Measurements from ENCODE around the gene OSBPL1A.

Gene OSBPL1A

DNA sequence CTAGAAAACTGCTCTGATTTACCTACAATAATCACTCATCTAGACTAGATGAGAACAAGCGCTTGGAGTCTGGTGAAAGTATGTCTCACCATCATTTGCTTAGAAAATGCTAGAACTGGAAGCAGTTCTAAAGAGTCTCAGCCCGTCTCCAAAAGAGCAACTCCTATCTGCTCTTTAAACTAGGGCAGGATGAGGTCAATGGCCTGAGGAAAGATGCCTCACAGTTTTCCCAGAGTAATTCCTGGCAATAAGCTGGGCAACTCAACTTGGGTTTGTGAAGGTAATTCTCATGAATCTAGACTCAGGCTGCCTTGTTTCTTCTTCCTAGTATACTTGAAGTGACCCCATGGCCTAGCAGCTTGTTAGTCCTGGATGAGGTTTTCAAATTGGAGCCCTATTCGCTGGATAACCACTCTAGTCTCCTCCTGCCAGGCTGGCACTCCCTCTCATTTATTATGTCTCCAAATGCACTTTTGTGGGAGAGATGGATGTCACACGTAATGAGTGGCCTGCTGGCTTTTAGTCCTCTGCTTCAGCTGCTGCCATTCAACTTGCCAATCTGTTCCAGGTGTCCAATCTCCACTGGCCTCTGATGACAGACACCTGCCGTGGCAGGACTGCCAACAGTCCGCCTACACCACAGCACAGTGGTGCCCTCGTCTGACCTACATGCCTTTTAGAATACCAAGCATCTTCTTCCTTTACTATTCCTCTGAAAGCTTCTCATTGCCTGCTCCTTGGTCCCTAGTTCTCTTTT lies 177.9 kb downstream of the OSBPL1A start:
- DNase-seq (ENCODE audit: low spot score), result no peak

DNA sequence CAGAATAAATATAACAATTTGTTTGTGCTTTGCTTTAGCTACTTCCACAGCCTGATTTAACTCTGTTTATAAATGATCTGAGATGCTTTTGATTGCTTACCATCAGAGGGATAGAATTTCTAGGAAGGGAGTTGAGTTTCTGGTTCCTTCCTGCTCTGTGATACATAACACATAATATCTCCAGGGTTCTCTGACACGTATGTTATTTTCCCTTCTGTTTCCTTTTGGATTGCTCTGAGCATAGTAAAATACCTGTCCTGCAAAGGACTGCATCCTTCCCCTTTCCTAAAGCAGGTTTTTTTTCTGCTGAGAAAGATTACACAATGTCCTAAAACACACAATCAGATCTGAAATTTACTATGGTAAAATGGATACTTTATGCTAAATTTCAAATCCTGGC lies 182.7 kb downstream of the OSBPL1A start:
- no peak for DNase-seq (ENCODE audit: low spot score)

DNA sequence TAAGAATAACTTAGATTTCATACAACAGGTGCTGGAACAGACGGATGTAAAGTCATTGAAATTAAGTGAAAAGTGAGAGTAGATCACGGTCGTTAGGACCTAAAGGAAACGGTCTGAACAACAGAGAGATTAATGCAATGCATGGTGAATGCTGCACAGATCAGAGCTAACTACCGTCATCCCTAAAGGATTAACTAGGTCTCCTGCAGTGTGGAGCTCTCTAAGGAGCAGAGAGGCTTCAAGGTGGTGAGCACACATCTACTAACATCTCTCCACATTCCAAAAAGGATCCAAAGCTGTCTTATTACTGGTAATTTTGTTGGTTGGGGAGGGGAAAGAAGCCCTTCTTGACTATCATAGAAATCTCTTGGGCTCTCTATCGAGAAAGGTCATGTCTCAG lies 183.5 kb downstream of the OSBPL1A start:
- no peak for DNase-seq (ENCODE audit: low spot score)

DNA sequence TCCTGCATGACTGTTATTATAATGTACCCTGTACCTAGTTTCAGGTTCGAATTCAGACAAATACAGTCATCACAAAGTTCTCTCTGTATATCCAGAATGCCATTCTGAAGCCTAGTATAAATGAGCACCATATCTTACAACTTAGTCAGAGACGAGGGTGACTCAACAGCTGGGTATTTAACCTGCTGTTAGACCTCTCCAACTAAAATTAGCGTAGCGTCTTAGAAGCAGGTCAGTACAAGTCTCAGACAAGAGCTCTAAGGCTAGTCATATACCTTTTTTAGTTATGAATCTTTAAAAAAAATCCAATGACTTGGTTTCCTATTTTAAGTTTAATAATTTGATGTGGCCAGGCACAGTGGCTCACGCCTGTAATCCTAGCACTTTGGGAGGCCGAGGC lies 184.7 kb downstream of the OSBPL1A start:
- peak; percentile 12 for DNase-seq (ENCODE audit: low spot score)

DNA sequence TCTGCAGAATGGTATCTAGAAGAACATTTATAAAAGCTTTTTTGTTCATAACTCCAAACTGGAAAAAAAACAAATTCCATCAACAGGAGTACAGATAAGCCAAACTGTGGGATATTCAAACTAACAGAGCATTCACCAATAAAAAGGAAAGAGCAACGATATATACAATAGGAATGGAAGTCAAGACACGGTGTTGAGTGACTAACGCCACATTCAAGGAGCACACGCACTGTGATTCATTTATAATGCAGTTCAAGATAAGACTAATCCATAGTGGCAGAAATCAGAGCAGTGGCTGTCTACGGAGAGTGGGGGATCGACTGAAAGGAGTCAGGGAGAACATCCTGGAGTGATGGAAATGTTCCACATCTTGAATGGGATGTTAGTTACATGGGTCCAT lies 188.1 kb downstream of the OSBPL1A start:
- DNase-seq (ENCODE audit: low spot score), result no peak

DNA sequence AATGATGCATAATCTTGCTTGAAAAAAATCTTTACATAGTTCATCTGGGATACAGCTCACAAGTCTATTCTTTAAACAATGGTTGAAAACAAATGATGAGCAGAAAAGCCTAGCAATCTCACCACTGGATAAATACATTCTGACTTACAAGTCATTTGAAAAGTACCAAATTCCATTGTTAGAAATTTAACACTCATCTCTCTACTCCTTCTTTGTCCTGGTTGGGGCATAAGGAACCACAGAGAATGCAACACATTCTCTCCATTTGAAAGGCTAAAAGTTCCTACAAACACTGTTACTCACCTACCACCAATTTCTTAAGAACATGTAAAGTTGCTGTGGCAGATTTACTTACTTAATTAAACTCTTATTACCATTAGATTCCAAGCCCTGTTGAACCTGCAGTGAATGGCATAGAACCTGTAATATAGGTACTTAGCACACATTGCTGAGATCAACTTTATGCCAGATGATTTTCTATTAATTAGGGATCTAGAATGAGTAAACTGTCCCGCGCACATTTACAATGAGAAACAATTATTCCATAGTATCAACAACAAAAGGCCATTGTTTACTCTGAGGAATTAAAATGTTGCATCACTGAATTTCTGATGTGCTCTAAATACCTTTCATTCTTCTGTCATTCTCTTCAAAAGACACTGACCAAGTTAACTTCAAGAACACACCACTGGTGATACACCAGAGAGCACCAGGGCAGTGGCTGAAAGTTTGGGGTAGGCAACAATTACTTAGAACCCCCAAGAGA lies 189.2 kb downstream of the OSBPL1A start:
- peak; percentile 42 for DNase-seq (ENCODE audit: low spot score)

DNA sequence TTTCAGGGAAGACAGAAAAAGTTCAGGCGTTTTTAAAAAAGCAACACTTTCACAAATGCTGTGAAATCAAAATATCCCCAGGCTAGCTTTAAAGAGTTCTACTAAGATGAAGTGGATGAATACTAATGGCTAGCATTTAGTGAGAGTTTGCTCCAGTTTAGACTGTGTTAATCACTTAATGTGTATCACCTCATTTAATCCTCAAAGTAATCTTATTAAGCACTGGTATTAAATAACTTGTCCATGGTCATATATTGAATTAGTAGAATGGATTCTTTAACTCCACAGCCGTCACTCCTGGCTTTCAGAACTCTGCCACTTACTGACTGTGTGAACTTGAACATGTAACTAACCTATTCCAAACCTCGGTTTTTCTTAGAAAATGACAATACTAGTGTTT lies 192.7 kb downstream of the OSBPL1A start:
- no peak for DNase-seq (ENCODE audit: low spot score)

DNA sequence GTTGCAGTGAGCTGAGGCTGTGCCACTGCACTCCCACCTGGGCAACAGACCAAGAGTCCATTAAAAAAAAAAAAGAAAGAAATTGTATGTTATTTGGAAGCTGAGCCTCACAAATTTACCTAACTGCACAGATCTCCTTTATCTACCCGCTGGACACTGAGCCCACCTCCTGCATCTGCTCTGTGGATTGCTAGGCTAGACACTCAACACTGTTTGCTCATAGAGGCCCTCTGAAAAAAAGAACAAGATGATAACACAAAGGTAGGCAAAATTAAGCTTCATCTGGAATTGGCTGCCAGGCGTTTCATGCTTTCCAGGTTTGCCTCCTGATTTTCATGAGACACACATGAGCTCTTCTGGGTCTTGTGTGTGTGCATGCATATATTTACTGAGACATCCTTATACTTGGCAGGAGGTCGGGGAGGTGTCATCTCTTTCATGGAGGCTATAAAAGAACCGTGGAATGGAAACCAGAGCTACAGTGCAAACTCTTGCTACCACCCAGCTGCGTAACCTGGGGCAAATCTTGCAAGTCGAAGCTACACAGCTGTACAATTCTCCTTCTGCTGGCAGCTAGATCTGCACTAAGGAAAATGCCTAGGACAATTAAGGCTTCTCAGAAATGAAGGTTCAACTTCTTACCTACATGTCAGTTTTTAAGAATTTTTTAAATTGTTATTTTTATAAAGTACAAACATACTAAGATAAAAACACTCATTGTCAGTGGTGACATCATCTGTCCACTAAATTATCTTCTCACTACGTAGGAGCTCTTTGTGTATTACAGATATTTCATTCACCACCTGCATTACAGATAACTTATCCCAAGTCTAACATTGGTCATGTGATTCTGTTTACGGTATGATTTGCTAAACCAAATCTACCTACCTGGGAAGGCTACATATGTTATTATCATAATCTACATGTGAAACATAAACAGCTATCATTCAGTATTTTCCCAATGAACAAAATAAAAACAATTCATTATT lies 195.6 kb downstream of the OSBPL1A start:
- no peak for DNase-seq (ENCODE audit: low spot score)

DNA sequence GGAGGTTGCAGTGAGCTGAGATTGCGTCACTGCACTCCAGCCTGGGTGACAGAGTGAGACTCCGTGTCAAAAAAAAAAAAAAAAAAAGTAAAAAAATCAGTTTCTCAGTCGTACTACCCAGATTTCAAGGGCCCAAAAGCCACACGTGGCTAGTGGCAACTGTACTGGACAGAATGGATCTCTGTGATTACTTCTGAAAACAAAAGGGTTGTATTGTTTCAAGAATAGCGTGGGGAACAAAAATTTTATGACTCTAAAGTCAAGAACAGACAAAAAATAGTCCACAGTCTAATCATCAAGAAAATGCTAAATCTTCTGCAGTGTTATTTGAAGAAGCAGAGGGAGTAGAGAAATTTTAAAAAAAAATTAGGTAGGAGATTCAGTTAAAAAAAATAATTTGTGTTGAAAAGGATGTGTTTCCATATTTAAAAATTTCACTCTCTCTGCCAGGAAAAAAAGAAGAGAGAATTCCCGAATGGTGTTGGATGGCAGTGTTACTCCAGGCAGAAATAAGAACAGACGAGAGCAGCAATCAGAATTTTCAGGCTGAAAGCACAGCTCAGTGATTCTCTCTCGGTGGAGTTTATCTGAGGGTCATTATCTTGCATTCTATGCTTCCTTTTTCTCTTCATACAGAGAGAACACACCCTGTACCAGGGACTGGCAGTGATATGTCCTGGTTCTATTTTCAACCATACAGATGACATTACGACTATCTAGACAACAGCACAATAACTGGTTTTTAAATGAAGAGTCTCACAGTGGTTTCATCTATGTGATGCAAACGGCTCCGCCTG lies 196.9 kb downstream of the OSBPL1A start:
- DNase-seq (ENCODE audit: low spot score), result no peak

DNA sequence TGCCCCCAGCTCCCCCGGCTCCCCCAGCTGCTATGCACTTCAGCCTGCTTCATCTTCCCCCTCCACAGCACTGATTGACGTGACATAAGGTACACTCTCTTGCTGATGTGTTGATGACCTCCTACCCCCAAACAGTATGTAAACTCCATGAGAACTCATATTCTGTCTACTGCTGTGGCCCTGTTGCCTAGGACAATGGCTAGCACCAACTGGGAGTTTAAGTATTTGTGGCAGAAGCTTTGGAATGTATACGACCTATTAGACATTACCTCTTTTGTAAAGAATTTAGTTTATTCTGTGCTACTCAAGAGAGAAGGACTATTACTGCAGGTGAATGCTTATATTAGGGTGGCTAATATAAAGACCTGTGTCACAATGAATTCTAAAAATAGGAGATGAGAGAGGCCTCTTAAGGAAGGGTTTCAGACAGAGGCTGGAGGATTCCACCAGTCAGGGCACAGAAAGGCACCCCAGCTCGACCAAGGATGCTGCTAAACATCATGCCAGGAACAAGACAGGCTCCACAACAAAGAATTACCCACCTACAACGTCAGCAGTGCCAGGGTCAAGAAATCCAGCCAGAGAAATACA lies 198.2 kb downstream of the OSBPL1A start:
- DNase-seq (ENCODE audit: low spot score), result no peak

DNA sequence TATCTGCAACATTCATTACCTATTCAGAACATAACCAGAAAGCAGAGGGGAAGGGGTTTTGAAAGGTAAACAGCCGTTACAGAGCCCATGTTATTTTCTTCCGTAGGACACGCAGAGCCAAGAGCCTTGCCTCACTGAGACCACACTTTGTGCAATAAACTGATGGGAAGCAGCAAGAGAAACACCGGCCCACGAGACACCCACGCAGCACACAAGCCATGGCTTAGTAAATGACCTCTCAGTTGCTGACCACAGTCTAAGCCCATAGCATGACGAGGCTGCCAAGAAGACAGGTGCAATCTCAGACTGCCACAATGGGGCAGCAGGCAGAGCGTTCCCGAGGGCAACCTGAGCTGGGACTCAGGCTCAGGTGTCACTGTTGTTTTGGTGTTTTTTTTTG lies 199.2 kb downstream of the OSBPL1A start:
- no peak for DNase-seq (ENCODE audit: low spot score)

DNA sequence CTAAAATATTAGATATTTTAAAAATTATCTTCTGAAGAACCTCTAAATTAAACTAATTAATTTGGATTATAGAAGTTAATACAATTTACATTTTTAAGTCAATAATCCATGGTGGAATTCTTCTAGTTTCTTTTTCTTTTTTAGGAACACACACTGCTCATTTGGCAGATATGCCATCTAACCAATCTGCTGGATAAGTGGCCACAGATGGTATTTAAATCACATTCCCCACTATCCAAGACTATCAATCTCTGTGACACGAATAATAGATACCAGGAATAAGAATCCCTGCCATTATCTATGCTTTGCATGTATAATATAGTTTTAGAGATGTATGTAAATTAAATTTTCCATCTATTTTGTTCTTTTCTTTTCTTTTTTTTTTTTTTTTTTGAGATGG lies 200.2 kb downstream of the OSBPL1A start:
- DNase-seq (ENCODE audit: low spot score), result no peak

DNA sequence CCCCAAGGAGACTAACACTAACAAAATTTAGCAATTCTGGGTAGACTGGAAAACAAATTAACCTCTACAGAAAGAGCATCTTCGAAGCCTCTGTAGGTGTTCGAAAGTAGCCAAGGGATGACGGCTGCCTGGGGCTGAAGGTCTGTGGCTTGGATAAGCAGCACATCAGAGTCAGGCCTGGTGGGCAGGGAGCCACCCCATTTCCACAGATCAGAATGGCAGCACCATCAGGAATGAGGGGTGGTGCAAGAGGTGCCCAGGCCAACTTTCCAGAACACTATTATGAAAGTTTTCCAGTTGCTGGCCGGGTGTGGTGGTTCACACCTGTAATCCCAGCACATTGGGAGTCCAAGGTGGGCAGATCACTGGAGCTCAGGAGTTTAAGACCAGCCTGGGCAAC lies 200.9 kb downstream of the OSBPL1A start:
- no peak for DNase-seq (ENCODE audit: low spot score)

DNA sequence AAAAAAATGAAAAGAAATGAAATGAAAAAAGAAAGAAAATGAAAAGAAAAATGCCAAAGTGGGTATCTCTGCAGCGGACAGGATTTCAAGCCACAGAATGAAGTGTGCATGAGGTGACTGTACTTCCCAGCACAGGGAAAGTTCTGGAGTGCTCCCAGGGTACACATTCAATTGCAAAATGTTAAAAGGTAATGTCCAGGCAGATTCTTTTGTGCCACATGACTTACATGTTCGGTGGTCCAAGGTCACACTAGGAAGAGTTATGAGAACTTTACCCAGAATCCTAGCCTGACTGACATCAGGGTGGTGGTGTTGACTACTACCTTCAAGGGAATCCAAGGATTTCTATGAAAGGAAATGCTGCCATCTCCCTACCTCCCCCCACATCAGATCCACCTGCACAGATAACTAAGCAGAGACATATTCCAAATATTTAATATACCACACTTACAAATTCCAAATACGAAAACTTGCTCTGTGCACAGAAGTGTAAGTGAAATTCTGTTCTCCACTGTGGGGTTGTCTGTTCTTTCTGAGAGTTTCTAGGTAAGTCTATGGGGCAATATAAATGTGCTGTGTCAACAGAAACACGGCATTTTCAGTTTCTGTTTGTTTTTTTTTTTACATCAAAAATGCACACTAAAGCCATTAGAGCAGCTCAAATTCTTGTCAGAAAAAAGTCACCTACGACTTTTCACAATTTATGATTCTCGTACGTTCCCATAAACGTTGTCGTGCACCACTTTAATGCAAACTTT lies 202.1 kb downstream of the OSBPL1A start:
- no peak for DNase-seq (ENCODE audit: low spot score)

DNA sequence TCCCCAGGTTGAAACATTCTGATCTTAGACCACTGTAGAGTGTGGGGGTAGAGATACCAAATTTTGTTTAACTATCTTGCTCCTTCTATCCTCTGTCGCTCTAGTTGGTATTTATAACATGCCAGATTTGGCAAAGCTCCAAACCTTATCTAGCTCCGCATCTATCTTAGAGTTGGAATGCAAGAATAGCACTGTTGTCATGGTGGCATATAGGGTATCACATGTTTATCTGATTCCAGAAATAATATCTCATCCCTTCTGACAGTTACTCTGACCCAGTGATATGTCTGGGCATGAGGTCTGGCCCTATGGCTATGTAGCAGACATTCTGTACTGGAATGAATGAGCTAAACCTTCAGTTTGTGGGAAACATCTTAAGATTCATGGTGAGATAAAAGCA lies 207.0 kb downstream of the OSBPL1A start:
- peak; percentile 30 for DNase-seq (ENCODE audit: low spot score)

DNA sequence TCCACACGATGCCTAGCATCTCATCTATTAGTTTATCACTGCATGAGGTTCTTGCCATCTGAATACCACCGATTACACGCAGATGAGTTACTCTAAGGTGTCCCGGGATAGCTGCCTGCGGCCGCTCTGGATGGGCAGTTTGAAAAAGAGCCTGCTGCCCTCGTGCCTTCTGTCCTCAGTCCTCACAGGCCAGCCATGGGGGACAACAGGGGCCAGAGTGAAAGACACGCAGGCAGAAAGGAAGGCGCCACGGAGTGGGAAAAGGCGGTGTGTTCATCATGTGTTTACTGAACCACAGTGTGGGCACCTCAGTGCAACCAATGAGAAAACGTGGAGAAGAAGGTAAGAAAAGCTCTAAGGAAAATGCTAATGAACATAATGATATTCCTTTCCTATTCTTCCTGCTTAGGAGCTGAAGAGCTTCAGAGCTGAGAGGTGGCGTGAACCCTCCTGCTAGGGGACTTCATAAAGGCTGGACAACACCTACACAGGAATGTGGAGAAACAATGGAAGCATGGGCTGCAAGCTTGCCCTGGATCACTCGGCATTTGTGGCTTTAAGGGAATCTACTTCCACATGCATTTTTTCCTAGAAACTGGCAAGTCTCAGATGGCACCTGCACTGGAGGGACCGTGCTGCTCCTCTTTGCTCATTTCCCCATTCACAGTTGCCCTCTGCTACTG lies 207.8 kb downstream of the OSBPL1A start:
- DNase-seq (ENCODE audit: low spot score), result no peak

DNA sequence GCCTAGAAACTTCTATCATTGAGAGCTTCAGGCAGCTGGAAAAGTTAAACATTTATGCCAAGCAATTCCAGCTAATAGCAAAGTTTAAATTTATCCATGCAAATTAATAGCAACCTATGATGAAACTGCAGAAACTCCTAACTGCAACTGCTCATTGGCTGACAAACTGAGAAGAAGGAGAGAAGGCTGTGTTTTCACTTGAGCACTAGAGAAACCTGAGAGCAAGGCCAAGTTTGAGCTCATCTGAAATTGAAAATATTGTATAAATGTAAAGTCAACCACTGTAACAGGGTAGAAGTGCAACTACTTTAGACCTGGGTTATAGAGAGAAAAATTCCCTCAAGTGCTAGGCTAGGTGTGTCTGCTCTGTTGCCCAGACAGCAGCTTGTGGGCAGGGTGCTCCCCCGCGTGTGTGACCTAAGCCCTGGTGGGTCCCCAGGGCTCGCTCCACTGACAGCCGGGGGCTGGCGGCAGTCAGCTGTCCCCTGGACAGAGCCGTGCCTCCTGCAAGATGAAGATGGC lies 208.6 kb downstream of the OSBPL1A start:
- DNase-seq (ENCODE audit: low spot score), result no peak

DNA sequence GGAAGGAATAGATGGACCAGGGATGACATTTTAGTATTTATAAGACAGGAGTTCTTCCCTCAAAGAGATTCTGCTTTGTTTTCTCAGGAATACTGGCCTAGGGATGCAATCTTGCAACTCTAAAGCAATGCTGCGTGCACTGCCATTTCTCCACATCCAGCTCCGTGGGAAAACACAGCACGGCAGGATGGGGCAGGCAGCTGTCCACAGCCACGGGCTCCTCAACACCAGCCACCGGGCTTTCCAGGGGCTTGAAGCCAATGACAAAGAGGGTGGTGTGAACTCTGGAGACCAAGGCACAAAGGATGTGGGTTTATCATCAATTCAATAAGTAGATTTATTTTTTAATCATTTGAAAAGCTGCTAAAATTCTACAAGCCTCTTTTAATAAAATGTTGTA lies 209.5 kb downstream of the OSBPL1A start:
- no peak for DNase-seq (ENCODE audit: low spot score)

DNA sequence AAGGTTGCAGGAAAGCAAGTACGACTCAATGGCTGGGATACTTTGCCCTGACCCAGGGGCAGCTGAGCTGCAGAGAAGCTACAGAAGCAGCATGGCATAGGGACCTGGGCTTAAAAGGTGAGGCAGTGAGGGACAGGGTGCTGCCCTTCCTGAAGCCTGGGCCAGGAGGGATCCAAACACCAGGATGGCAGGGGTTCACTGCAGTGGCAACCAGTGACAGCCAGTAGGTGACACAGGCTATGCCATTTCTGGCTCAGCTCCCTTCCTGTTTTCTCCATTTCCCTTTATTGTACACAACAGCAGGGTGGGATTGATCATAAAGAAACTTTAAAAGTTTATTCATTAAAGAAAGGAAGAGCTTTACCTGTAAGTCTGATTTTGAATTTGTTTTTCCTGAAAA lies 209.9 kb downstream of the OSBPL1A start:
- no peak for DNase-seq (ENCODE audit: low spot score)

DNA sequence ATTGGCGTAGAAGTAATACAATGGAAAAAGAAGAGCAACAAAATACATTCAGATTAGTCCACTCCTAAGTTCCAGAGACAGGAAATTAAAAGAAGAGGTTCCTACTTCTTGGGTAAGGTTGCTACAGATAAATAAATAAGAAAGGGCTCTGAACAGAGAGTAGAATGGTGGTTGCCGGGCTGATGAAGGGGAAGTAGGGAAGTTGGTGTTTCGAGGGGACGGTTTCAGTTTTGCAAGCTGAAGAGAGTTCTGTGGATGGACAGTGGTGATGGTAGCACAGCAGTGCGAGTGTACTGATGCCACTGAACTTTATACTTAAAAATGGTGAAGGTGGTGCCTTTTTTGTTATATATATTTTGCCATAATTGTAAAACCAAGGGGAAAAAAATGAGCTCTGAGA lies 210.6 kb downstream of the OSBPL1A start:
- no peak for DNase-seq (ENCODE audit: low spot score)

Measured in COLO829 (cell line).